Embryonic facial prominence (tissue), 1 donor: ENCODE results near the gene ANXA1.

Experiments used
- DNase-seq: peaks from one replicate; pipeline ENCODE4 v3.0.0-alpha.2; 2016; ENCODE audit errors: extremely low spot score

ANXA1 gene

GRCh38 chr9:73210886-73211666, 59.4 kb downstream of the ANXA1 start:
- DNase-seq: no peak

- DNase-seq: no peak
Measured at GRCh38 chr9:73213300-73213699, 61.6 kb downstream of the ANXA1 start.

GRCh38 chr9:73215249-73215648, 63.6 kb downstream of the ANXA1 start:
- no peak for DNase-seq

GRCh38 chr9:73216100-73216499, 64.4 kb downstream of the ANXA1 start:
- DNase-seq: no peak
